Upper lobe of right lung (tissue), 1 donor: ENCODE data around the gene LRP1B. TPM values are rescaled to one million over a fixed set of nuclear protein-coding genes. Genes with fewer than 3 reads are reported as not detected.

Source experiments
- ATAC-seq: fragments of 200-7000 bp; cut with Tn5 transposase; one replicate; pipeline ENCODE4 v1.9.1; 2020; ENCODE audit warnings: mild to moderate bottlenecking, moderate library complexity
- DNase-seq: peaks from one replicate; pipeline ENCODE4 v3.0.0-alpha.2; 2020
- H3K27ac ChIP-seq: fragments of 200-600 bp; one replicate; pipeline ENCODE4 v1.8.0; 2022
- H3K27me3 ChIP-seq: fragments of 200-600 bp; one replicate; pipeline ENCODE4 v1.8.0; 2022; ENCODE audit warnings: mild to moderate bottlenecking
- H3K36me3 ChIP-seq: fragments of 200-600 bp; one replicate; pipeline ENCODE4 v1.8.0; 2022
- H3K4me1 ChIP-seq: fragments of 200-600 bp; one replicate; pipeline ENCODE4 v1.8.0; 2022
- H3K4me3 ChIP-seq: fragments of 200-600 bp; one replicate; pipeline ENCODE4 v1.8.0; 2022; ENCODE audit warnings: mild to moderate bottlenecking
- H3K9me3 ChIP-seq: fragments of 200-600 bp; one replicate; pipeline ENCODE4 v1.8.0; 2022
- CTCF ChIP-seq: fragments of 200-600 bp; IDR thresholded peaks from one replicate; pipeline ENCODE4 v1.8.0; 2022; ENCODE audit warnings: antibody characterized with exemption
- intact Hi-C: fragments of 100-400 bp; cut with DNase I; formaldehyde crosslinking; loops from one replicate; pipeline ENCODE4 v1.11.0; 2022
- total RNA-seq: library from RNA; stranded (reverse); fragmentation: NEBNext Ultra II Directional; extraction: Animal tissue kit (Norgen Biotek cat#: 25700); gene quantifications from one replicate; pipeline ENCODE4 v1.2.1, GENCODE V29; 2021
- donor health status: DM: no; HTN: yes; CAD: no; lungs with severe emphysema.

The LRP1B gene
- total RNA-seq, 1 donor from 2014 or later: 0.12 TPM

- no peak for ATAC-seq
- no peak overlapping the region for H3K27ac ChIP-seq
- intact Hi-C loops: no loop called here
- H3K9me3 ChIP-seq: peaks cover 3% of the 10 kb centered on the region
- H3K4me3 ChIP-seq: no peak overlapping the region
- DNase-seq: no peak
- H3K27me3 ChIP-seq: no peaks in the 10 kb centered on the region
- no peaks in the 10 kb centered on the region for H3K36me3 ChIP-seq
- no peaks in the 10 kb centered on the region for H3K4me1 ChIP-seq
- no peak for TF ChIP-seq CTCF
Observed at GRCh38 chr2:142020368-142020767, 110.4 kb downstream of the LRP1B start.

- DNase-seq: no peak
- Histone ChIP-seq H3K36me3 (no peaks in the 10 kb centered on the region), H3K9me3 (no peaks in the 10 kb centered on the region), H3K27me3 (no peaks in the 10 kb centered on the region), H3K27ac (no peak overlapping the region), H3K4me1 (no peaks in the 10 kb centered on the region), H3K4me3 (no peak overlapping the region)
- TF ChIP-seq CTCF: no peak
- intact Hi-C loops: no loop called here
- ATAC-seq: no peak
Observed at GRCh38 chr2:142014536-142014935, 116.3 kb downstream of the LRP1B start.

- TF ChIP-seq CTCF: no peak
- H3K4me3 ChIP-seq: no peak overlapping the region
- DNase-seq (no peak), ATAC-seq (no peak)
- H3K27me3 ChIP-seq: no peaks in the 10 kb centered on the region
- intact Hi-C loops: no loop called here
- no peaks in the 10 kb centered on the region for H3K4me1 ChIP-seq
- H3K36me3 ChIP-seq: no peaks in the 10 kb centered on the region
- H3K27ac ChIP-seq: no peak overlapping the region
- no peaks in the 10 kb centered on the region for H3K9me3 ChIP-seq
Observed at GRCh38 chr2:142012797-142013196, 118.0 kb downstream of the LRP1B start.

GRCh38 chr2:142010477-142011270, 120.1 kb downstream of the LRP1B start:
- Histone ChIP-seq H3K4me1 (no peaks in the 10 kb centered on the region), H3K4me3 (no peak overlapping the region), H3K27ac (no peak overlapping the region), H3K36me3 (no peaks in the 10 kb centered on the region), H3K27me3 (no peaks in the 10 kb centered on the region), H3K9me3 (no peaks in the 10 kb centered on the region)
- intact Hi-C loops: no loop called here
- ATAC-seq (no peak), DNase-seq (no peak)
- TF ChIP-seq CTCF: no peak

- no peaks in the 10 kb centered on the region for H3K36me3 ChIP-seq
Observed at GRCh38 chr2:142008135-142008744, 122.6 kb downstream of the LRP1B start.

More at GRCh38 chr2:142008135-142008744, 122.6 kb downstream of the LRP1B start:
- intact Hi-C loops: no loop called here
- ATAC-seq: no peak
- H3K27ac ChIP-seq: no peak overlapping the region
- DNase-seq: no peak
- no peak for TF ChIP-seq CTCF
- H3K4me3 ChIP-seq: no peak overlapping the region
- no peaks in the 10 kb centered on the region for H3K4me1 ChIP-seq
- H3K9me3 ChIP-seq: no peaks in the 10 kb centered on the region
- H3K27me3 ChIP-seq: no peaks in the 10 kb centered on the region
